Left colon (tissue), 2 donors: Measurements from ENCODE around the gene F5. TPM values are rescaled to one million over a fixed set of nuclear protein-coding genes. Genes with fewer than 3 reads are reported as not detected.

Experiments used
- ATAC-seq: fragments of 200-7000 bp; cut with Tn5 transposase; one replicate; pipeline ENCODE4 v1.9.1; 2020; ENCODE audit warnings: mild to moderate bottlenecking, moderate library complexity
- DNase-seq, 2 donors: peaks; one replicate each; pipeline ENCODE4 v3.0.0-alpha.2; 2020
- intact Hi-C, 2 donors: fragments of 100-400 bp; cut with DNase I in 1 of 2; cut with micrococcal nuclease in 1 of 2; formaldehyde crosslinking; loops; one replicate each; pipeline versions ENCODE4 v1.11.2 to v1.14.0; 2022; cut with DNase I, micrococcal nuclease
- total RNA-seq, 2 donors: library from RNA; stranded (reverse); fragmentation: NEBNext Ultra II Directional; extraction: Animal tissue kit (Norgen Biotek cat#: 25700); gene quantifications; one replicate each; pipeline ENCODE4 v1.2.1, GENCODE V29; 2021
- donor health status: DM: no; HTN: no; CAD: no.
- donor health status: DM: yes; HTN: yes; CAD: no.

Gene F5
- total RNA-seq, 2 donors from 2014 or later = 1.2 TPM

DNA sequence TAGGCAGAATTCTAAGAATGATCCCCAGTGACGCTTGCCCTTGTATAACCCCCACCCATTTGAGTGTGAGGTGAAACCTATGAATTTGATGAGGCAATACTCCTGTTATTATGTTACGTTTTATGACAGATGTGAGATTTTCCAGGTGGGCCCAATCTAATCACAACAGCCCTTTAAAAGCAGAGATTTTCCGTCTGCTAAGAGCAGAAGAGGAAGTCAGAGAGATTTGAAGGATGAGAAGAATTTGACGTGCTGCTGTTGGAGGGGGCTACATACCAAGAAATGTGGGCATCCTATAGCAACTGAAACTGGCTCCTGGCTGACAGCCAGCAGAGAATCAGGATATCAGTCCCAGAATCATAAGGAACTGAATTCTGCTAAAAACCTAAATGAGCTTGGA, 98.1 kb downstream of the F5 start:
- intact Hi-C loops = no loop called here
- ATAC-seq (no peak), DNase-seq (no peak)

DNA sequence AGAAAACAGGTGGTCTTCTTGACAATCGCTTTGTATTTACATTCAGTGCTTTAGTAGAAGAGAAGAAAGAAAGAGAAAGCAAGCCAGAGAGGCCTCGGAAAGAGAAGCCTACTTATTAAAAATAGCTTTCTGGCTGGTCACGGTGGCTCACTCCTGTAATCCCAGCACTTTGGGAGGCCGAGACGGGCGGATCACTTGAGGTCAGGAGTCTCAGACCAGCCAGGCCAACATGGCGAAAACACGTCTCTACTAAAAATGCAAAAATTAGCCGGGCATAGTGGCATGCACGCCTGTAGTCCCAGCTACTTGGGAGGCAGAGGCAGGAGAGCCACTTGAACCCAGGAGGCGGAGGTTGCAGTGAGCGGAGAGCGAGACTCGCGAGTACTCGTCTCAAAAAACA, 98.7 kb downstream of the F5 start:
- ATAC-seq = no peak
- intact Hi-C loops = no loop called here

DNA sequence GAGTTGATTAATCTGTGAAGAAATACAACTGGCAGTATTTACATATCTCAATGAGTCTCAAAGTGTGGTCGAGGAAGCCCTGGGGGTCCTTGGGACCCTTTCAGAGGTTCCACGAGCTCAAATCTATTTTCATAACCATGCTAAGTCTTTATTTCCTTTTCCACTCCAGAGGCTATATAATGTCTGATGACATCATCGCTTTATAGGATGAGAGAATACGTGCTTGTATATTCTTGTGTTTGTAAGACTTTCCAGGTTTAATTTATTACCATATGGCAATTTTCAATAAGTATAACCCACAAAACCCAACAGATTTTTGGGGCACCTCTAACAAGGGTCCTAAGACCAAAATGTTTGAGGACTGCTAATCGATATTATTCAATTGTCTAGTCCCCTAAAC, 99.1 kb downstream of the F5 start:
- intact Hi-C loops = no loop called here
- ATAC-seq (no peak), DNase-seq (no peak)

More for the DNA sequence above, 98.7 kb downstream of the F5 start:
- no peak for DNase-seq

- intact Hi-C loops = no loop called here
- ATAC-seq (no peak), DNase-seq (no peak)
Measured at GRCh38 chr1:169486281-169487051, 99.8 kb downstream of the F5 start.

DNA sequence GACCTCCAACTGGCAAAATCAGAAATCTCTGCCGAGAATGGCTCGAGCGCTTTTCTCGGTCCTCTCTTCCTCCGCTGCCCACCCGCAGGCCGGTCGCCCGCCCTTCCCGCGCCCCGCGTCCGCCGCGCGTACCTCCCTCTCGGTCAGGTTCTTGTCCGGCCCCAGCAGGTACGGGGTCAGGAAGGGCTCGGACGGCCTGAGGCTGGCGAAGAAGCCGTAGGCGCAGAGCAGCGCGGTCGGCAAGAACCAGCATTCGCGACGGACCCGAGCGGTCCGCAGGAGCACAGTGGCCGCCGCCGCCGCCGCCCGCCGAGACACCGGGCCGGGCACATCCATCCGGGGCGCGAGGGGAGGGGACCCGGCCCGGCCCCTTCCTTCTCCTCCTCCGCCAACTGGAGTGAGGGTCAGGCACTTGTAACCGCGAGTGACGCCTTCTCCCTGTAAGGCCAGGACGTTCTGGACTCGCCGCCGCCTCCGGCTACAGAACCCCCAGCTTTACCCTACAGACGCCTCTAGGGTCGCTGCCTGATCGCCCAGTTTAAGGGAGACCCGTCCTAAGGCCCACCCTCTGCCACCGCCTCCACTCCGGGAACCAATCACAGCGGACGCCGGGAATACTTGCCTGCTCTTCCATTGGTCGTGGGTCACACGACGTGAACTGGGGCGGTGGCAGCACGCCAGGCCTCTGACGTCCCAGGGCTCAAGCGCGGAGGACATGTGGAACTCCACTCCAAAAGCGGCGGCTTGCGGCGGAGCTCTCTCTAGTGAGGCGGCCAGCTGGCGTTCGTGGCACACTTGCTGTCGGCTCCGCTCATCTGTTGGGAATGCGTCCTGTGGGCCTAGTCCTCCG, 100.6 kb downstream of the F5 start, which contains the start of gene SLC19A2:
Gene SLC19A2 (minus strand): TSS at position 514 of the 850 bp plus-strand sequence. CDS start 178 bp downstream, at position 336.
- intact Hi-C loops = no loop called here
- peak; percentile 94 for ATAC-seq
- peak; percentile 99 to 100 for DNase-seq

DNA sequence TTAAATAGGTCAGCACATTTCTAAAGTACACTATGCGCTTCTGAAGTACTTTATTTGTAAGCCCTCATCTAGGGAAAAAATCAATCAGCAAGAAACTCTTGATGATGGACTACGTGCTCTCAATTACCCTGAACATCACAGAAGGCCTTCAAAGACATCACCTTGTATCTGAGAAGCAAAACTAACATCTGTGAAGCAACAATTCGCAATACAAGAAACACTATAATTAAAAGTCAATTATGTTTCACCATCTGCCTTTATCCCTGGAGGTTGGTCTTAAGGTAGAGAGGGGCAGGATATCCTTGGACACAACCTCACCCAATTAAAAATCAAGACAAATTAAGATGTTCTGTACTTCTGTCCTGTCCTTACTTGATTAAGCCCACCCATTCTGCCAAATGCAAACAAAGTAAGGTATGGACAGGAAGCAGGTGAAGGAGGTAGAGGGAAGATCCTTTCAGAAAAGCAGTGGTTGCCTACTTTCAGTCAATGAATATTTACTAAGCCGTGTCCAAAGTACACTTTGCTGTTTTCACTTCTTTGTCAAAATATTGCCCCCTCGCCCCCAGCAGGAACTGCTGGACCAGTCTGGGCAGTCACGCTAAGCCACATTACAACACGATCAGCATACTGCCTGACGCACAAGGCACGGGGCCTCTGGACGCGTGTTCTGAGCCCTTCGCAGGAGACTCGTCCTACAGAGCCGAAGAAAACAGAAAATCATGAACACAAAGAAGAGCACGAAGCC, 101.4 kb downstream of the F5 start:
- ATAC-seq = peak; percentile 52
- peak; percentile 60 to 61 for DNase-seq
- intact Hi-C loops = no loop called here

DNA sequence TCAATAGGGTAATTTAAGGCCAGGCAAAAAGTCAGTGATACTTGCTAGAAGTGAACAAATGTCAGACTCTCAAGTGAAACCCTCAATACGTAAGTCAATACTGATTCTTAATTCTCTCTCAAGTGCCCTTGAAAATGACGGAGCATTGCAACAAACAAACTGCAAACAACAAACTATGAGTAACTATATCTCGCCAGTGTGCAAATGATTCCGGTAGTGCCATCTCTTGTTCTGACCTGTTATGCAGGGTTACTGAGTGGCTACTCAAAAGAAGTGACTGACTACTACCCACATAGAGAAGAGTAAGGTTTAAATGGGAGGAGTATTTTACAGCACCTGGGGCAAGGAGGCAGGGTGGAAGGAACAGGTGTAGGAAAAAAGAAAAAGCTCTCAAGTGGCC, 102.2 kb downstream of the F5 start:
- ATAC-seq (no peak), DNase-seq (no peak)
- intact Hi-C loops = no loop called here

GRCh38 chr1:169483500-169483966, 102.7 kb downstream of the F5 start:
- DNase-seq (peak in 1 of 2 donors; percentile 28), ATAC-seq (no peak)
- intact Hi-C loops = no loop called here

GRCh38 chr1:169479363-169480066, 106.8 kb downstream of the F5 start:
- no peak for DNase-seq
- ATAC-seq = no peak
- intact Hi-C loops = no loop called here

GRCh38 chr1:169478094-169478672, 108.1 kb downstream of the F5 start:
- intact Hi-C loops = no loop called here
- DNase-seq (no peak), ATAC-seq (no peak)

DNA sequence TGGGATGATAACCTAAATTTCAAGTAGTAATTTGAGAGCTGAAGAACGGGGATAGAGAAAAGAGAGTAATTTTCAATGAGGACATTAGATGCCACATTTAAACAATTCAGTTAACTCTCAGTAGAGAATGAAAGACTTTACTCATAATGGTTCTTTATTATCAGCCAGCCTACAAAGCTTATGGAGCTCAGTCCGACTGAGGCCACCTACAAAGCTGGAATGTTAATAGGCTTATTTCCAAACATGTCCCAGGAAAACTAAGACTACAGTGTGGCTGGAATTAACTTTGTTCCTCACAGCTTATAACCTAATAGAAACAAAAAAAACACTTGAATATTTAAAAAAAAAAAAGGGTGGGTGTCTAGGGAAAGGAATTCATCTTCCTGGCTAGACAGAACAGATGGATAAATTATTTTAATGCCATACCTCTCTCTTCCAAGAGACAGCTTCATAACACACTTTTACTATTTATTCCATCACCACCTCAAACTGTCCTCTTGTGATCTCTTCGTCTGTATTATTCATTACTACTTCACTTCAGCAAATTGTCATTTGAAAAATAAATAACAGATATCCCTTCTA, 110.4 kb downstream of the F5 start:
- ATAC-seq = no peak
- no peak for DNase-seq
- intact Hi-C loops = no loop called here

- intact Hi-C loops = no loop called here
- ATAC-seq (no peak), DNase-seq (no peak)
Measured at GRCh38 chr1:169474302-169474995, 111.8 kb downstream of the F5 start.

GRCh38 chr1:169473347-169473746, 112.9 kb downstream of the F5 start:
- DNase-seq (no peak), ATAC-seq (no peak)
- intact Hi-C loops = no loop called here

- ATAC-seq (no peak), DNase-seq (no peak)
- intact Hi-C loops = no loop called here
Measured at GRCh38 chr1:169472738-169473137, 113.5 kb downstream of the F5 start.

DNA sequence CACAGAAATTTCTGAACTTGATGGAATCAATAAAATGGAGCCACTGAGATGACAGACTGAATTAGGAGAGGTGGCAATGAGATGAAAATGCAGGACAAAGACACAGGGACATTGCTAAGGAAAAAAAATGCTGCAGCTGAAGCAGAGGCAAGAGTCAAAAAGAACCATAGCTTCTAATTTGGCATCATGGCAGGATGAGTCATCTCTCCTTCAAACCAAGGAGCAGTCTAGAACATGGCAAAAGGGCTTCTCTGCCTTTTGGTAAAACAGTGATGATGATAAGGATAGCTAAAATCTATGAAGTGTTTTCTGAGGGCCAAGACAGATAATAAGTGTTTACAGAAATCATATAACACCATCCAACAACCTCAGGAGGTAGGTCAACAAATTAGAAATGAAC, 117.3 kb downstream of the F5 start:
- DNase-seq (no peak), ATAC-seq (no peak)
- intact Hi-C loops = loop anchor here (5.0 to 10.0 kb wide), 2 partner anchors 76 to 78 kb away; no protein-coding TSS in a partner anchor

DNA sequence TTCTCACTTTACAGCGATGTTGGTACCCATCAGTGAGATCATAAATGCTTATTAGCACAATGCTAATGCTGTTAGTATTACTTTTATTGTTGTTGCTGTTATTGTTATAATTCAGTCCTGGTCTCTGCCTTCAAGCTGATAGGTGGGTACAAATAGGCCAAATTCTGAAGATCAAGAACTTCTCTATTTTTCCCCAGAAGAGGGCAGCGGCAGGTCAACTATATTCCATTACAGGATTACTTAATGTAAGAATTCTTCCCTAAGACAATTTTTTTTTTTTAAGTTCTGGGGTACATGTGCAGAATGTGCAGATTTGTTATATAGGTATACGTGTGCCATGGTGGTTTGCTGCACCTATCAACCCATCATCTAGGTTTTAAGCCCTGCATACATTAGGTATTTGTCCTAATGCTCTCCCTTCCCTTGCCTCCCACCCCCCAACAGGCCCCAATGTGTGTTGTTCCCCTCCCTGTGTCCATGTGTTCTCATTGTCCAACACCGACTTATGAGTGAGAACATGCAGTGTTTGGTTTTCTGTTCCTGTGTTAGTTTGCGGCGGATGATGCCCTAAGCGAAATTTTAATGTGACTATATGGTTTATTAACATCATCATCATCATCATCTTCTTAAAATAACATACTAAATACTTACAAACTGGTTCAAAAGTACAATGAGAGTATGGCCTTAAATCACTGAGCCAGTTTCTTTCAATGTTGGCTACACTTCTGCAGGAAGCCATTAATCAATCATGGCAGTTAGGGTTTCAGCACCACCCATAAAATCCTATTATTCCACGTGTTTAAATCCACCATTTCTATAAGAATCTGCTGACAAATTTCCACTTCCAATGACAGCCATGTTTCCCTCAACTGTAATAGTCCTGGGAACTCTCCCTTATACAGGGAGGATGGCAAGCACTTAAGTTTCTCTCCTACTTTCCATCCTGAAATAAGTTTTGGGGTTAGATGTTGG, 119.7 kb downstream of the F5 start:
- intact Hi-C loops = loop anchor here (5.0 to 10.0 kb wide), 2 partner anchors 78 to 81 kb away; no protein-coding TSS in a partner anchor
- no peak for DNase-seq
- peak; percentile 50 for ATAC-seq
